SHP77 treated with DMSO at 0.1 percent for 48 hours (cell line): Measurements from ENCODE around the gene UMOD.
"Not testable (repeated sequence)": the region's sequence is repeated elsewhere in the genome, so short reads cannot be mapped to it uniquely, and the experiment has no call there.

ENCODE experiments used
- DNase-seq: peaks from one replicate; lab custom pipeline; 2025; lab: John Stamatoyannopoulos, UW

Gene UMOD

GRCh38 chr16:20321051-20321450 lies 31.5 kb downstream of the UMOD start:
- DNase-seq = not testable (repeated sequence)

DNA sequence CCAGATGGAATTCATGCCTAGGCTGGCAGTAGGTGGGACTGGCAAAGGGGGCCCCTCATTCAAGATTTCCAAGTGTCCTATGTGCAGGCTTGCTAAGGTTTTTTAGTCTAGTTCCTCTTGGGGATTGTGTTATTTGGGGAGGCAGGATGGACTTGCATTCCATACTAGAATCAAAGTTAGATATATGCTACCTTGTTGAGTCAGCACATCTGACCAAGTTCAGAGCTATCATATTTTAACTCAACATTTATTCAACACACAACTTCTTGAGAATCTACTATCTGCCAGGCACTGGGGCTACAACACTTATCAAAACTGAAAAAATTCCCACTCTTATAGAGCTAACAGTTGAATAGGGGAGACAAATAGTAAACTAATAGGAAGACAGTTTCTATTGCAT lies 31.9 kb downstream of the UMOD start:
- DNase-seq = no peak

GRCh38 chr16:20320178-20320577 lies 32.3 kb downstream of the UMOD start:
- DNase-seq = no peak

DNA sequence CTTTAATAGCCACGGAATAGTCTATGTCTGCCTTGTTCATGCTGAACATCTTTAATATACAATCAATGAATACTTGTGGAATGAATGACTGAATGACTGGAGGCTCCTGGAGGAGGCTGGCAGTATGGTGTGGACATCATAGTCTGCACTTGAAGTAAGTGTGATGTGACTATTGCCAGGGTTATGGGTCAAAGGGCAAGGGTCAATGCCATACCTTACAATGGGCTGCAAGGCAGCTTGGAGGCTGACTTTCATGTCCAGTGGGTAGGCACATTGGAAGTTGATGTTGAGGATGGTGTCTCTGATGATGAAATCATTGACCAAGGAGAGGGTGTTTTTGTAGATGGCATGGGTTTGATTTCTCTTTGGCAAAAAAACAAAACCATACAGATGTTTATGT lies 33.1 kb downstream of the UMOD start:
- DNase-seq = no peak

- no peak for DNase-seq
These were observed 34.1 kb downstream of the UMOD start for GRCh38 chr16:20318437-20318836.

DNA sequence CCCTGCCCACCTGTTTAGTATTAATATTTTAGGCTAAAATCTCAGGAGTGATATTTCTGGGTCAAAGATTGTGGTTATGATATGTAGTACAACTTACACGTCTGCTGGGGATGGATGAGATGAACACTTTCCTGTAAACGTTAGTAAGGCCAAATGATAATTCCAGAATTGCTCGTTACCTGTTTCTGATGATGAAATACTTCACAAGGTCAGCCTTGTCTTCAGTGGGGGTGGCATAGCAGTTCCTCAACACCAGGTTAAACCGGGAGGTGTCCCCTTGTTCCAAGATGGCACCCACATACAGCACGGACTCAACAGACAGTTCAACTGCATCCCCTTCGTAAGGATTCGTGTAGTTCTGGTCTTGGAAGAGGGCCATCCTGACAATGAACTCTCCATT lies 34.5 kb downstream of the UMOD start:
- no peak for DNase-seq

DNA sequence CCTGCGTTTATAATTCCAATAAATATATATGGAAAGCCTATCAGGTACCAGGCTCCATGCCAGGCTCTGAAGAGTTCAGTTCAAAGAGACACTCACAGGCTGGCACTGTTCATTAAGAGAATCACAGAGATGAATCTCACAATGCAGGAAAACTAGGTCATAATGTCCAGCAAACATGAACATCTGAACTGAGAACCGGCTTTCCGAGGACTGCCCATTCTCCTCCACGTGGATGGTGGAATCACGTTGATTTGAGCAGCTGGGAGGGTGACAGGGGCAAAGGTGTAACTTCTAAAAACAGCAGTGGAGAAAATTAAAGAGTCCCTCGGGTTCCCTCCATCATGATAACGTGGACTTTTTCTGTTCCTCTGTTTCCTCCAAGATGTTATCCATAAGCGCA lies 35.4 kb downstream of the UMOD start:
- no peak for DNase-seq

GRCh38 chr16:20316715-20317114 lies 35.8 kb downstream of the UMOD start:
- no peak for DNase-seq

GRCh38 chr16:20315764-20316163 lies 36.8 kb downstream of the UMOD start:
- no peak for DNase-seq

- DNase-seq = no peak
These were observed 37.9 kb downstream of the UMOD start for GRCh38 chr16:20314575-20314974.

- DNase-seq = no peak
These were observed 38.8 kb downstream of the UMOD start for GRCh38 chr16:20313741-20314140.

- DNase-seq = not testable (repeated sequence)
These were observed 39.9 kb downstream of the UMOD start for GRCh38 chr16:20312536-20313095.

DNA sequence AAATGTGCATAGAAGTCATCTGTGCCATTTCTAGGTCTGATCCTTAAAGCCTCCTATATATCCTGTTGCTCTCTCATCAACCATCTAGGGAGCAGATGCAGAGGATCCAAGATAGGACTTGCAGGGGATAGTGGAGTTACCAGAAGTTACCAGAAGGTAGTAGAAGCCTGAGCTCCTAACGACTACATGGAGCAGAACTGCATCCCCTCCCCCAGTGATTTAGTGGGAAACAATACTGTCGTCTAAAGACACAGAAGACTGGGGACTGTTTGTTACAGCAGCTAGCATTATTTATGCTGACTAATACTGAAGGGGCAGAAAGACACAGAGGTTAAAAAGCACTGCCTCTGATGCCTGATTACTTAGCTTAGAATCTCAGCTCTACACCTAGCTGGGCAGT lies 41.0 kb downstream of the UMOD start:
- no peak for DNase-seq

GRCh38 chr16:20310421-20311395 lies 41.8 kb downstream of the UMOD start:
- no peak for DNase-seq

GRCh38 chr16:20309786-20310185 lies 42.7 kb downstream of the UMOD start:
- DNase-seq = no peak

DNA sequence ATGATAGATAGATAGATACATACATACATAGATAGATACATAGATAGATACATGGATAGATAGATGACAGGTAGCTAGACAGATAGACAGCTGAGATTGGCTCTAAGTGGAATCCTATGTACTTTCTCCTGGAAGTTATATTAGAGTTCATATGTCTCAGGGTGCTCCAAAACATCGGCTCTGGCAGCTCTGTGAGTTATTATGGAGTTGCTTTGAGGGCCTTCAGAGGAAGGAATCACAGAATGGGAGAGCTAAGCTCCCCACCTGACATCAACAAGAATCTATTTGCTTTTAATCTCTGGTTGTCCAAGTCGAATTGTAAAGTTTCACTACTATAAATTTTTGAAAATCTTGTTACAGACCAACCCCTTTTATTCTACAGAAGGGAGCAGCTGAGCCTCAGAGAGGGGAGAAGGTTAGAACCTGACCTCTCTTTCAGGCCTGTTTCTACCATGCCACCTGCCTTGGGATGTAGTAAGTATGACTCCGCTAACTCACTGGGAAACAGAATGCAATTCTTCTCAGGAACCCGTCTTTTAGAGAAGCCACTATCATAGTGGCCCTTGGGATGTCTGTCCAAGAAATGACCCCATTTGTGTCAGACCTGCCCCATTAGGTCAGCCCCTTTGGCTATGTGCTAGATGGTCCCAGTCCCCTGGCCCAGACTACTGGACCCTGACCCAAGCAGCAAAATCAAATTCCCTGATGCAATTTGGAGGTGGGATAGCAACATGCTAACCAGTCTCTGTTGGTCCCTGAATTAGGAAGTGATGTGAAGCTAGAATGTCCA lies 43.5 kb downstream of the UMOD start:
- no peak for DNase-seq

- no peak for DNase-seq
These were observed 44.2 kb downstream of the UMOD start for GRCh38 chr16:20308266-20308665.

DNA sequence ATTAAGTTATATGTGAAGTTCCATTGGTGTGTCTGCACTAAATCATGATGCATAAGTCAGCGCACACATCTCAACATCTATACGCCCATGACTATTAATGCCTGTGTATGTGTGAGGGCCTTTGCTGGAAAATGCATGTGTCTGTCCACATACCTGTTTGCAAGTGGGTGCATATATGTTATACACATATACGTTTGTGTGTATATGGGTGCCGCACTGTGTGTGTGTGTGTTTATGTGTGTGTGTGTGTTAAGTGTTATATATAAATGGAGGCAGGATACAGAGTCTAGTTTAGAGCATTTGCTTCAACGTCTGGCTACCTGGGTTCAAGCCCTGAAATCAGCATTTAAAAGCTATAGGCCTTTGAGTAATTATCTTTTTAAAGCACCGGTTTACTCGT lies 44.7 kb downstream of the UMOD start:
- no peak for DNase-seq

DNA sequence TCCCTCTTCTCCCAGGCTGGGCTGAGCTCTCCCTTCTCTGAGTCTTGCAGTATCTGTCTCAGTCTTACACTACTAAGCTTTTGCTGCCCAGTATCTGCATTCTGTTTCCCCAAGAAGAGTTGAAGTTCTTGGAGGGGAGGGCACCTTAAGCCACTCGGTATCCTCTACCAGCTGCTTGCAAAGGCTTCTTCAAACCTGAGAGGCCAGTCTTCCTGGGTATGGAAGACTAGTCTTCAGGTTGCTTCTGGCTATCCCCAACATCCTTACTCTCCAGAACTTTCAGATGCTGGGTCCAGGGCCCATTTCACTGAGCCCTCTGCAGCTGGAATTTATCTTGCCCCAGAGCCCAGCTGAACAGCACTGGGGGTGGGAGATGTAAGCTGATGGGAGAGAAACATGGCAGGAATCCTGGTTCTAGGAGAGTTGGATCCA lies 45.3 kb downstream of the UMOD start:
- DNase-seq = no peak

- no peak for DNase-seq
These were observed 46.1 kb downstream of the UMOD start for GRCh38 chr16:20306401-20306800.

GRCh38 chr16:20303012-20303411 lies 49.5 kb downstream of the UMOD start:
- DNase-seq = no peak

GRCh38 chr16:20302389-20302788 lies 50.1 kb downstream of the UMOD start:
- no peak for DNase-seq

DNA sequence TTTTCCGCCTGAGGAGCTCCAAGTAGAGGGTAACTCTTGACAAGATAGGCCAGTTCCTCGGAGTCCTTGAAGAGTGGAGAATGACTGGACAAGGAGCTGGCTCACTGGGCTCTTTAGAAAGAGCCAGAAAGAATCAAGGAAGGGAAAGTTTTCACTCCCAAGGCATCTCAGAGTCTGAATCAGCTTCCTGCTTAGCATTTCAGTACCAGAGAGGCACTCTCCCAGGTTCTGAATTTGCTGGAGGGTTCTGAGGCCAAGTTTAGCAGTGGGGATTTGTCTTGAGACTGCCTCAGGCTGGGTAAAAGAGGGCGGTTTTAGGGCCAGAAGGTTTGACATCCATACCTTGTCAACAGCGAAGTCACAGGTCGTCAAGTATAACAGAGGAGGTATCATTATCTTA lies 50.7 kb downstream of the UMOD start:
- DNase-seq = no peak
